OCI-M2 (cell line): ENCODE data around the gene UQCRQ.

Experiments
- DNase-seq: peaks from one replicate; lab custom pipeline; 2025; ENCODE audit not compliant: unreplicated experiment; lab: John Stamatoyannopoulos, UW

Gene UQCRQ

DNA sequence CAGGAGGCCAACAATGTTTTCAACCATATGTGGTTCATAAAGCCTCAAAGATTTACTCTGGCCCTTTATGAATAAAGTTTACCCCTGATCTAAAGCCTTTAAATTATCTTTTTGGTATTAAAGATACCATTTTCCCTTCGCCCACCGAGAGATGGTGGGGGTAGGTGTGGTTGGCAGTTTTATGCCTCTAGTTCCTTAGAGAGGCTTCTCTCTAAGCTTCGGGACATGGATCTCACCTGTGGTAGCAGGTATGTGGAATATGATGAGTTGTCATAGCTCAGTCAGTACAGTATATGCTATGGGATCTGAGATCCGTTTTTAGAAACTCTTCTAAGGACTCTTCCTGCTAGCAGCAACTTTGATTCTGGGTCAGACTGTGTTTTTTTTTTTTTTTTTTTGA lies 2.3 kb downstream of the UQCRQ start:
- no peak for DNase-seq

DNA sequence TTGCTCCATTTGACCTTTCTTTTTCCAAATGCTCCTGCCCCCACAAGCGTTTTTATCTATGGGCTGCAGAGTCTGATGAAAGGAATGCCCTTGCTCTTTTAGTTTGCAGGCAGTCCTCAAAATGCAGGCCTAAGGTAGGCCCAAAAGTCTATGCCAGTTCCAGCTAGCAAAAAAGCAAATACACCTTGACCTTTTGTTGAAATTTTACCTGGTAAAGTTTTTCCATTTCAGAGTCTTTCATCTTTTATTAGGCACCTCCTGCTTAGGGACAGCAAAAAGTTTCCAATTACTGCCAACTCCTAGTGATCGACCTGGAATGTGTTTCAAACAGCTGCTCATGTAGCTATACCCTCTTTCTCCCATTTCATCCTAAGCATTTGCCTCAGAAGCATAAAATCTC lies 4.4 kb downstream of the UQCRQ start:
- DNase-seq = no peak

DNA sequence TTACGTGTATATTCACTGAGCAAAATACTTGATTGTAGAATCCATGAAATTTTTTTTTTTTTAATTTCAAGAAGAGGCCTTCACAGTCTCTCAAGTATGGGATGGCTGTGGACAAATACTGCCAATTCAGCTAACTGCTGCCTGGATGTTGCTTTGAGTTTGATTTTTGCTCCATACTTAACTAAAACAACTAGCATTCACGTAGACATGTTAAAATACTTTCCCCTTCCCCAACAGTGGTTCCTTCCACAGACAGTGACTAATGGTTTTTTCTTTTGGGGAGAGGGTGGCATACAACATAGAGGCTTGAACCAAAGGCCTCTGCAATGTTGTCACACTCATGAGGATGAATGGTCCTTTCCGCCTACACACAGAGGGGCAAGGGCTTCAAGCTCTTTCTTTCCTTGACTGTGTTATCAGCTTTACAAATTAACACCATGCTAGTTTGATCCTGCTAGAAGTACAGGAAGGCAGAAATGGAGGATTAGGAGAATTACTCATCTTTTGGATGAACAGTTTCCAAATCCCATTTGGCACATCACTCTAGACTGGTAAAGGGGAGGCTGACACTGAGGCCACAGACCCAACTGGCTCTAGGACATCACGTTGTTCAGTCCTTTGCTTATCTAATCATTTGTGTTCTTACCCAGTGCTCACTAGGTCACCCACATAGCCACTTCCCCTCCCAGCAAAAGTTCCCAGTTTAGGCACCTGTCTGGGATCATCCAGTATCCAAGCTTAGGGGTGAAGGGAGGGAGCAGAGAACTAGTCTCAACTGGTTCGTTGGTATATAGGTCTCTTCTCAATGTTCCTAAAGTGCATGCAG lies 5.2 kb downstream of the UQCRQ start:
- no peak for DNase-seq

DNA sequence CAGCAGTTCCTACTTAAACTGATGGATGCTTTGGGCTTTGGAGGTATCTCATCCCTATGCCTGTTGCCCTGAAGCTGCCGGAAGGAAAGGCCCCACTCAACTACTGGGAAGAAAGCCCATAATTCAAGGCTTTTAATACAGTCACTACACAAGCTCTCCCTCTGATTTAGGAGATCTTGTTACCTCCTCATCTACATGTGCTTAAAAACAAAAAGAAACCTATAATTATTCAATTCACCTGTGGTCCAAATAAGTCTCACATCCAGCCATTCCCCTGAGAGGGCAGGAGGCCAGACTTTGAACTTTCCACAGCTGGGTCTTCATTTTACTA lies 6.3 kb downstream of the UQCRQ start:
- no peak for DNase-seq

DNA sequence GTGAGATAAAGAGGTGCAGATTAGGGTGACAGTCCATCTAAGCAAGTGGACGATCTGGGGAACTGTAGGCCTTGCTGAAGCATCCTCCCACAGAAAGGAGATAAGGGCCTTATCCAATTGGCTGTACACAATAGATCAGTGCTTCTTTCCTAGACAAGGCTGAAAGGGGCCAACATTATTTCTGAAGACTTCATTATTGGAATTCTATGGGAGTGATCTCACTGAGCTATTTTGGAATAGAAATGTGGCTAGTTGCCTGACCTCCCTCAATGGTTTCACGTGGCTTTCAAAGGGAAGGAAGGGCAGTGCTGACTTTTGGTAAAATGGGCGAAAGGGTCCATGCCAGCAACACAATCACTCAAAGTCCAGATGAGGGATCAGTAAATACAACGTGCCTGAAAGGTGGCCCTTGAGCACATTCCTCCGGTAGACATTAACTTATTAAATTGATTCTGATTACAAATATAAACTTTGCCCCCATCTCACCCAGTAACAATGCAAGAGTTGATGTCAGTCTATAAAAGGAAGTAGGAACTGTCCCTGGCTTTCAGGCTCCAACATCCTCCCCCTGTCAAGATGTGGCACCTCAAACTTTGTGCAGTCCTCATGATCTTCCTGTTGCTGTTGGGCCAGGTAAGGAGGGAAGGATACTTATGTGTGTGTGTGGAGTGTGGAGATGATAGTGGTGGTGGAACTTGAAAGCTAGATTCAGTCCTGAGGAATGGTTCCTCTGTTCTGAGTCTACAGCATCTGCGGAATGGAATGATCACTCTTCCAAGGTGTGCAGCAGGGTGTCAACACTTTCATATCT lies 6.9 kb downstream of the UQCRQ start, which contains the start of gene LEAP2:
Gene LEAP2, plus strand, starts transcription at position 550 of the 811 bp plus-strand sequence. Its CDS starts 27 bp downstream, at position 577.
- DNase-seq = no peak

DNA sequence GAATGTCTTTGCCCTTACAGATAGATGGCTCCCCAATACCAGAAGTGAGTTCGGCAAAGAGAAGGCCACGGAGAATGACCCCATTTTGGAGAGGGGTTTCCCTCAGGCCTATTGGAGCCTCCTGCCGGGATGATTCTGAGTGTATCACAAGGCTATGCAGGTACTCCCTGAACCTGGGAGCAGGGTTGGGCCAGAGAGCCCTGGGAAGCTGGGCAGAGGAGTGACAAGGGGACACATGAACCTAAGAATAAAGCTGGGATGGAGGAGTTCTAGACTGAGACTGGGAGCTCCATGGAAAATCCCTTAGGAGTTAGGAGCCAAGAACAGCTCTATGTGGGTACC lies 7.5 kb downstream of the UQCRQ start:
- DNase-seq = no peak

DNA sequence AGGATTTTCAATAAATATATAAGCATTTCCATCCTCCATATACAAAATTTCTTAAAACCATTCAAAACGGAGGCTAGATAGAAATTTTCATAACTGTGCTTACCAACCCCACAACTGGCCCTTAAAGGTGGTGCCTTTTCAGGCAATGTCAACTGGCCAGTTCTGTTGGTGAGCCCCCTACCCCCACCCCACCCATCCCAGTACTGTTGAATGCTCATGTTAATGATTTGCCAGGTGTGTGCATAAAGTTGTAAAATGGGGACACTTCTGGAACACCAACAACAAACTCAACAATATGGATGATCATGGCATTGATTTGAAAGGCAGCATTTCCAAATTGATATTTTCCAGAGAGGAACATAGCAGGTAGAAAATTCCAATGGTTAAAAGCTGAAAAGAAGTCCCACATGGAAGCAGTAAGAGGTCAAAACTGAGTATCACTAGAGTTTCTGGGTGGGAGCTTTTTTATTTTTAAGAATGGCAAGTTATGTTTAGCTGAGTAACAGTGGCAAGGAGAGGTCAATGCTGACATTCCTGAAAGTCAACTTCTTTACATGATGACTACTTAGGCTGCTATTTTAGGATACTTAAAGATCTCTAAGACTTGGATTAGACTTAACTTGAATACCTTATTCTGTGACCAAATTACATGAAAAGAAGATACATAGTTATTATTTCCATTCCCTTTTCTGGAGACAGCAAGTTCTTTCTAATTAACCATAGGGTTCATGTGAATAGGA lies 9.7 kb downstream of the UQCRQ start:
- no peak for DNase-seq

DNA sequence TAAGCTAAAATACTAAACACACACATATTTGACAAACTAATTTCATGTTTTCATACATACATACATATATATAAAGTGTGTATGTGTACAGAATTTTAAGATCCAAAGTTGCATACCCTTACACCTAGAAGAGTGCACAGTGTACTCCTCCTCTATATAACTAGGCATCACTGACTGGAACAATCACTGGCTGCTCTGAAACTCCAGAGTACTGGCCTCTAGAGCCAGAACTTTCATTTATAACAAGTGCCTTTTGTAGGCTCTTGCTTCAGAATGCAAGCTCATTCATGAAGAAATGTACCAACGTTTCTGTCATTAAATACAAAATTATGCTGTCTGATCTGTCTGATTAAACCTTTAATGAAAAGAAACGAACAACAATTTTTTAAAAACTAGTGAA lies 11.0 kb downstream of the UQCRQ start:
- DNase-seq = no peak

DNA sequence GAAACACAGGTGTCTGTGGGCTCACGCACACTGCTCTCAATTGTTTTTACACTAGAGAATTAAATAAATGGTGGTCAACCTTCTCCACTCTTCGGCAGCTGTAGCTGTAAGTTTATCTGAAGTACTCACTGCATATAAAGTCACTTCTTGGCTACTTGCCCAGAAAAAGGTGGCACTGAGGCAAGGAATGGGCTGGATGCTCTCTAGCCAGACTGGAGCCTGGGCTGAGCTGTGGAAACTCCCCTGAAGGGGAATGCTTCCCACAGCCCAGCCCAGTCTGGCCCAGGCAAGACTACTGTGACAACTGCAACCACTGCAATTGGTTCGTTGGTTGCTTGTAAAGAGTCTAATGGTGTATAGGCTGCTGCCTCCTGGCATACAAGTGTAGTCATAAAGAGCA lies 11.5 kb downstream of the UQCRQ start:
- no peak for DNase-seq

DNA sequence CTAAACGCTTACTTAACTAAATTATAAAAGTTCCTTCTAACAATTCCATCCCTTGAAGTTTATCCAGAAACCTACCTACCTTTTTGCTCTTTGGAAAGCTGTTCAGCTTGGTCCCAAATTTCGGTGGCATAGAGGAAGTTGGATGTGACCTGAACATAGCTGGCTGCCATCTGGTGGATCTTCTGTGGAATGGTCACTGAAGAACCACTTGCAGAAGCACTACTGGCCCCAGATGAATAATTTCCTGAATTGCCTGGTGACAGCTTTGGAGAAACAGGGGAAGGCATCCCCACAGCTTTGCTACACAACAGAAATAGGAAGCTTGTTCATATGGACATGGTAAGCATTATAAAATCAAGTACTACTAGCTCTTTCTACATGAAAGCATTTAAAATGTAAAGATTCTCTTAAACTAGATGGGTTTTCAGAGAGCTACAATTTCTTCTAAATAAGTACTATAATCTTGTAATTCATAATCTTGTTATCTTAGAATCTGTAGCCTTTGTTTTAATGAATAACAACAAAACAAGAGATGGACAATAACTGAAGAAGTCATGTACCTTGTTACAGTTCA lies 16.9 kb downstream of the UQCRQ start:
- no peak for DNase-seq

DNA sequence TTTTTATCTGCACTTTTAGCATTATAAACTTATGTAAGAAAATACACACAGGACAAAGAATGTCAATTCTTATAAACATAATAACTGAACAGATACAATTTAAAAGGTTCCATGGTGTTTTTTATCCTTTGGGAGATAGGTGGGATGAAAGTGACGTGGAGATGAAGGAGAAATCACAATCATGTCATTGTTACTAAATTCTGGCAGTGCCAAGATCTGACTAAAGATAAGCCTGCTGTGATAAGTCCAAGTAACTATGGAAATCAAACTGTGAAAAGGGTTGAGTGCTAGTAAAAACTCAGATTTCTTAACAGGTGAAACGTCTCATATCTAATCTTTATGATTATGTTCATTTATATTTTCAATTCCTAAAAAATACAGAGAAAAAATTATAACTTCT lies 18.1 kb downstream of the UQCRQ start:
- DNase-seq = no peak

DNA sequence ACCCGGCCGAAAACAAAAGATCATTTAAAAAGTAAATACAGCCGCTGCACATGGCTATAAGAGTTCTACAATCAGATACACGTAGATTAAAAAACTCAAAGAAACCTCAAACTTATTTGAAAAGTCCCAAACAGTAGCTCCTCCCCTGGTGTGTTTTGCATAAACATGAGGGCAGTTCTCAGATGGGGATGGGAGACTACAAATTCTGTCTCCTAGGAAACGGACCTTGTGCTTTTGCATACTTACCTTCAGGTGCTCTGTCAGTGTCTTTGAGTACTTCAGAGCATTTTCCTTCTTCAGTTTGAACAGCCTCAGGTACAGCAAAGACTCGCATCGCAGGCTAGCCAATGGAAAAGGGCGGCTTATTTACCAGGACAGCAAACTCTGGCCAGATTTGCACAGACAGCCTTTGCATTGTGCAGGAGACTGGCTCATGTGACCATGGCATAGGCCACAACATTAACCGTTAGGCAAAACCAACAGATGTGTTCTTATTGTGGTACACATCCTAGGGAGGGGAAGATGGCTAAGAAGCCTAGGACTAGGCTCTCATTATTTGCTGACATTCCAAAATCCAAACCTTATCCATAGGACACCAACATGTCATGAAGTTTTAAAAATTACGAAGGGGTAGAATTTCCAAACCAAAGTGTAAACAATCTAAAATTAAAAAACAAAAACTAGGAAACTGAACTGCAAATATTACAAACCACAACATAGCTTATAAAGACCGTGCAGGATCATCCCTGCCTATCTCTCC lies 19.8 kb downstream of the UQCRQ start:
- DNase-seq = no peak

DNA sequence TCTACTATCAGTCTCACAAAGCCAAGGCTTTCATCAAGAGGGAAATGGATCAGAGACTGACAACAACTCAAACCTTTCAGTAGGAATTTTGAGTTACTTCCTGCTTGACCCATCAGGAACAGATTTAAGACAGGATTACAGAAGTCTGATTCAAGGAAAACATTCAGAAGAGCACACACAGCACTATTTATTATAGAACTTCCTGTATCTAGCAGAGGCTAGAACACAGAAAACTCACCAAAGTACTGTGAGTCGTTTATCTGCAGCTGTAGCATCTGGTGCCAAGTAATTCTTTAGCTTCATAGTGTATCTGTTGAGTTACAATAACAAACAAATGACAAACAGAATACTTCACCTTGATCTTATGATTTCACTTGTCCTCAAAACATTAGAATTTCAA lies 20.8 kb downstream of the UQCRQ start:
- DNase-seq = no peak

DNA sequence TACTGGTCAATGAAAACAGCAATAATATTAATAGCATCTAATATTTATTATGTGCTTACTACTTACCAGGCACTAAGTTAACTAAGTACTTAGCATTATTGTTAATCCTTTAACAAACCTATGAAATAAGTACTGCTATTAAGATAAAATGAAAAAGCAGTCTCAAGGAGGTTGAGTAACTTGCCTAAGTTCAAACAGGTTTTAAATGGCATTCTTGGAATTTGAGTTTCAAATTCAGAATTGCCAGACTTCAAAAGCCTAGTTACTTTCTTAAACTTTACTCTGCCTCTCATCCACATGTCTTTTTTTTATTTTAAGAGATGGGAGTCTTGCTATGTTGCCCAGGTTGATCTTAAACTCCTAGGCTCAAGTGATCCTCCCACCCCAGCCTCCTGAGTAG lies 23.1 kb downstream of the UQCRQ start:
- DNase-seq = no peak

DNA sequence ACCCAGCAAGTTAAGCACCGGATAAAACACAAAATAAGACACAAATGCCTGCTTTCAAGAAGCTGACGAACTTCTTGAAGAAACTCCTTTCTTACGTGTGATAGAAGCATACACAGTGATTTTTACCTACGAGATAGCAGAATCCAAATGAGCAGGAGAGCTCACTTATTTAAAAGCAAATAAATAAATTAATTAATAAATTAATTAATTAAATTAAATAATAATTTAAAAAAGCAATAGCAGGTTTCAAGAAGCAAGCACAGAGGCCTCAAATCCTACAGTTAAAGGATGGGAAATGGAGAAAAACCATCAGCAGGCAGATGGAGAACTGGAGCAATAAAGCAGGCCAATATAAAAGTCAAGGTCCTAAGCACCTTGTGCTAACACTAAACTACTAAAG lies 24.4 kb downstream of the UQCRQ start:
- DNase-seq = no peak

DNA sequence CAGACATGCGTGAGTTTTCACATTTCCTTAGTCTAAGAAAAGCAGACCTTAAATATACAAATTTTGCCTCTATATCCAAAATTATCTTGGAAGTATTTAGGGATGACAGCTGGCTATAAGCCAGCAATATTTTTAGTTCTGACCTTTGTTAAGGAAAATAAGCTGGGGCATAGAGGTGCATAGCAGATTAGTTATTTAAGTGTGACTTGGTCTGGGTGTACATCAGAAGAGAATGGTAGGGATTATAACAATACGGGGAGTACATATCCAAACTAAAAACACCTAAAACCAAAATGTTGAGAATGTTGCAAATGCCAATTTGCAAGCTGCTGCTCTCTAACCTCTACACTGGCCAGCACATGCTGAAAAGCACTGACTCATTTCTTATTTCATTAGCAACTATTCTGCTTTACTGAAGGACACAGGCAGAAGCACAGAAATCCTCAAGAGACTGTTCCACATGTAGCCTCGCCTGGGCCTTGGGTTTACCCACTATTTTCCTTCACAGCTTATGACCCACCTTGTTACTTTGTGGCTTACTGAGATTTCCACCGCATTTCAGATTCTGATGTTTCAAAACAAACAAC lies 29.4 kb downstream of the UQCRQ start:
- no peak for DNase-seq

DNA sequence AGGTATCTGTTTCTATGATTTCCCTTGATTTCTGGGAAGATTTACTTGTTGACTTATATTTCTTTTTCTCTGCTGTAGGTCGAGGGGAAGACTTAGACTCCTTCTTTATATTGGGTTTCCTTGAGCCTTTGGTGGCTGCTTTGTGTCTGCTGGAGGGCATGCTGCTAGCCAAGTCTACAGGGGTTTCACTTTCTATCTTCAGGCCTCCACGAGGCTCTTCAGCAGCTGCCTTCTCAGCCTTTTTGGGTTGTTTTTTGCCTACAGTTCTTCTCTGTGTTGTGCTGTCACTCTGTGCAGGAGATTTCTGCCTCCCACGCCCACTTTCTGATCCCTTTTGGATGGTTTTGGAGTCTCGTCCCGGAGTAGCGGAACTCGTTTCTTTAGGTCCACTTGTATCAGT lies 30.2 kb downstream of the UQCRQ start:
- DNase-seq = no peak

DNA sequence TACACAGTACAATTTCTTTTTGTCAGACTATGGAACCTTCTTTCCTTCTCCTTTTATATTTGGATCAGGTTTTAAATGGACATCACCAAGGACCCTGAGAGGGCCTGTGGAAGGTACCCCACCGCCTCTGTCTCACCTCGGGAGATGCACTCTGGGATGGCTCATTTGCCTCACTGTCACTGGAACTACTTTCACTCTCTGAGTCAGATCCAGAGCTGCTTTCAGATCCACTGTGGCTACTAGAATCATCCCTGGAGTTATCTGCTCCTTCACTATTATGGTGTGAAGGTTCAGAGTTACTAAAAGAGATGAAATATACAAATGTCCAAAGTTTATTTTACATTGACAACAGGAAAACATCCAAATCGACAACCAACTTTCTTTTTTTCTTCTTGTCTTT lies 31.7 kb downstream of the UQCRQ start:
- DNase-seq = no peak

DNA sequence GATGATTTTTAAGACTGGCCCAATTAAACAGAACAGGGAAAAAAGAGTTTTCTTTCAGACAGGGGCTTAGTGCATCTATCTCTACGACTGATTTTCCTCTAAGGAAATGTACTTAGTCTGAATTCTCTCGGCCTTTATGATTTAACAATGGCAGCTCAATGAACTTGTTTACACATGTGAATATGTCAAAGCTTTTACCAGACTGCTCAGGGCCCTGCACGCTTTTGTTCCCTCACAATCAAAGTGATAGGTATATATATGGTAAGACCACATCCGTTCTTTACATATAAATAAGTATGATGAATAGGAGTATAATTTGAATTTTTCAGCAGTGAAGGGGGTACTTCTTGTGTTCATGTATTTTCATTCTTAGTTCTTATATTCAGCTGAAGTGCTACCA lies 34.6 kb downstream of the UQCRQ start:
- no peak for DNase-seq

DNA sequence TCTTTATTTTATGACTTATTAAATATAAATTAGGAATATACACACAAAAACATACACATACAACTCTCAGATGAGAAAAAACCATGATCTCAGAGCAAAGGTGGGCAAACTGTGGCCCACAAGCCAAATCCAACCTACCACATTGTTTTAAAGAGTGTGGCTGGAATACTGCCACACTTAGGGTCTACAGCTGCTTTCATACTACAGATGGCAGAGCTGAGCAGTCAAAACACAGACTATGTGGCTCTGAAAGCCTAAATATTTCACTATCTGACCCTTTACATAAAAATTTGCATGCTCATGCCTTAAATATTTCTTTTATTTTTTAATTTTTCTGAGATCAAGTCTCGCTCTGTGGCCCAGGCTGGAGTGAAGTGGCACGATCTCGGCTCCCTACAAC lies 35.3 kb downstream of the UQCRQ start:
- DNase-seq = no peak

DNA sequence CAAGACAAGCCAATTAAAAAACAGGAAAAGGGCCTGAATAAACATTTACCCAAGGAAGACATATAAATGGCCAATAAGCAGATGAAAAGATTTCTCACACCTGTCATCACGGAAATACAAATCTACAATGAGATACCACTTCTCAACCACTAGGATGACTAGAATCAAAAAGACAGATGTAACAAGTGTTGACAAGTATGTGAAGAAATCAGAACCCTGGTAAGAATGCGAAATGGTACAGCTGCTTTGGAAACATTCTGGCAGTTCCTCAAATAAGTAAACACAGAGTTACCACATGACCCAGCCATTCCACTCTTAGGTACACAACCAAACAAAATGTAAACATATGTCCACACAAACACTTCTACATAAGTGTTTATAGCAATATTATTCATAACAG lies 39.5 kb downstream of the UQCRQ start:
- no peak for DNase-seq
